CD14-positive monocyte (primary cell): ENCODE data around the gene RNASEH2A. TPM values are rescaled to one million over a fixed set of nuclear protein-coding genes. Genes with fewer than 3 reads are reported as not detected.

ENCODE experiments used
- DNase-seq, 3 donors: peaks; one replicate each; pipeline ENCODE4 v3.0.0-alpha.2; 2011 to 2022
- H2AFZ ChIP-seq: 2 replicates; pipeline ENCODE4 v1.6.0; 2012; ENCODE audit warnings: mild to moderate bottlenecking, low read depth, low read length, inconsistent platforms; ENCODE audit not compliant: insufficient read depth, poor library complexity, severe bottlenecking
- H3K27ac ChIP-seq, 2 donors: 1 replicate in 1 of 2; 2 replicates in 1 of 2; pipeline ENCODE4 v1.5.1; 2012 to 2013; ENCODE audit warnings: low read length in 2 of 2, control low read depth in 1 of 2, inconsistent platforms in 1 of 2, low read depth in 1 of 2, mild to moderate bottlenecking in 1 of 2
- H3K27me3 ChIP-seq, 2 donors: one replicate each; pipeline versions ENCODE4 v1.6.0 to v1.6.1; 2011 to 2013; ENCODE audit warnings: low read length in 2 of 2; ENCODE audit not compliant: control insufficient read depth in 2 of 2, insufficient read depth in 2 of 2
- H3K36me3 ChIP-seq, 2 donors: replicated peaks in 1 of 2; 1 replicate in 1 of 2; 2 replicates in 1 of 2; pipeline versions ENCODE4 v1.5.1 to v1.6.1; 2012 to 2013; ENCODE audit warnings: low read length in 2 of 2, control low read depth in 1 of 2, inconsistent platforms in 1 of 2, mild to moderate bottlenecking in 1 of 2; ENCODE audit not compliant: insufficient read depth in 2 of 2, control insufficient read depth in 1 of 2
- H3K4me1 ChIP-seq, 2 donors: 1 replicate in 1 of 2; 2 replicates in 1 of 2; pipeline versions ENCODE4 v1.5.1 to v1.6.1; 2012 to 2013; ENCODE audit warnings: low read length in 2 of 2, control low read depth in 1 of 2, inconsistent platforms in 1 of 2, mild to moderate bottlenecking in 1 of 2, moderate library complexity in 1 of 2; ENCODE audit not compliant: insufficient read depth in 2 of 2, control insufficient read depth in 1 of 2
- H3K4me2 ChIP-seq: replicated peaks from 2 replicates; pipeline ENCODE3; 2012; ENCODE audit warnings: low read length, moderate library complexity, mild to moderate bottlenecking; ENCODE audit not compliant: poor library complexity, severe bottlenecking; ENCODE audit errors: extremely low read depth
- H3K4me3 ChIP-seq, 3 experiments: fragments of 200-600 bp in 1 of 3; sonication (generic) in 1 of 3; replicated peaks in 1 of 3; 1 replicate in 2 of 3; 2 replicates in 1 of 3; pipeline ENCODE4 v1.5.1; 2011 to 2013; ENCODE audit warnings: low read length in 3 of 3, mild to moderate bottlenecking in 3 of 3, control low read depth in 2 of 3, low read depth in 2 of 3, inconsistent platforms in 1 of 3, moderate library complexity in 1 of 3
- H3K79me2 ChIP-seq: 2 replicates; pipeline ENCODE4 v1.6.0; 2012; ENCODE audit warnings: mild to moderate bottlenecking, control low read depth, inconsistent platforms, low read length, moderate library complexity; ENCODE audit not compliant: insufficient read depth
- H3K9ac ChIP-seq: 2 replicates; pipeline ENCODE4 v1.6.0; 2017; ENCODE audit warnings: low read length, mild to moderate bottlenecking; ENCODE audit not compliant: insufficient read depth, poor library complexity, severe bottlenecking
- H3K9me3 ChIP-seq, 2 donors: replicated peaks in 1 of 2; 1 replicate in 1 of 2; 2 replicates in 1 of 2; pipeline versions ENCODE4 v1.5.1 to v1.6.1; 2012 to 2013; ENCODE audit warnings: low read length in 2 of 2, control low read depth in 1 of 2; ENCODE audit not compliant: control insufficient read depth in 1 of 2, insufficient read depth in 1 of 2
- H4K20me1 ChIP-seq: 2 replicates; pipeline ENCODE4 v1.6.0; 2012; ENCODE audit warnings: mild to moderate bottlenecking, low read length, control low read depth, moderate library complexity; ENCODE audit not compliant: insufficient read depth
- H3K27ac Mint-ChIP-seq, 7 donors: one replicate each; pipeline ENCODE4 v1.8.0; 2020; ENCODE audit warnings: mild to moderate bottlenecking in 7 of 7, mixed read lengths in 7 of 7, moderate library complexity in 6 of 7, inconsistent platforms in 2 of 7
- H3K27me3 Mint-ChIP-seq, 3 donors: one replicate each; pipeline ENCODE4 v1.8.0; 2021 to 2022; ENCODE audit warnings: low read depth in 3 of 3, mild to moderate bottlenecking in 3 of 3, mixed read lengths in 3 of 3, moderate library complexity in 3 of 3, inconsistent platforms in 1 of 3
- H3K36me3 Mint-ChIP-seq, 2 donors: one replicate each; pipeline ENCODE4 v1.8.0; 2020; ENCODE audit warnings: mixed read lengths in 2 of 2, inconsistent platforms in 1 of 2, mild to moderate bottlenecking in 1 of 2
- H3K4me1 Mint-ChIP-seq: one replicate; pipeline ENCODE4 v1.8.0; 2020; ENCODE audit warnings: mild to moderate bottlenecking, mixed read lengths
- H3K4me3 Mint-ChIP-seq, 2 donors: one replicate each; pipeline ENCODE4 v1.8.0; 2020; ENCODE audit warnings: mild to moderate bottlenecking in 2 of 2, mixed read lengths in 2 of 2, moderate library complexity in 1 of 2
- H3K9me3 Mint-ChIP-seq, 7 donors: one replicate each; pipeline ENCODE4 v1.8.0; 2020 to 2022; ENCODE audit warnings: mixed read lengths in 7 of 7, mild to moderate bottlenecking in 6 of 7, moderate library complexity in 6 of 7, inconsistent platforms in 2 of 7
- CTCF ChIP-seq: fragments of 200-600 bp; IDR thresholded peaks from one replicate; pipeline ENCODE4 v1.8.0; 2022; ENCODE audit warnings: antibody characterized with exemption, mild to moderate bottlenecking
- WGBS: methylation state at CpG from one replicate; pipeline ENCODE4 v1.1.5; 2013; ENCODE audit warnings: missing lambda C conversion rate; ENCODE audit not compliant: insufficient coverage; 5-methylcytosine and 5-hydroxymethylcytosine counted together
- intact Hi-C, 2 donors: fragments of 100-400 bp; cut with micrococcal nuclease; formaldehyde crosslinking; loops; one replicate each; pipeline versions ENCODE4 v1.15.0 to v1.15.1; 2023
- polyA plus RNA-seq, 3 donors: library from polyadenylated mRNA; depleted of rRNA in 1 of 3; unstranded in 2 of 3; stranded (reverse) in 1 of 3; fragments of 300-500 nt in 2 of 3; fragments of >200 nt in 1 of 3; fragmentation: Illumina TruSeq in 2 of 3; gene quantifications; 1 replicate in 2 of 3; 2 replicates in 1 of 3; pipeline ENCODE4 v1.2.3, GENCODE V29; 2012 to 2021

The RNASEH2A gene
- polyA plus RNA-seq, 3 donors = 8.7 to 21.5 (median 15.2) TPM

GRCh38 chr19:12794971-12795381 lies 11.4 kb upstream of the RNASEH2A start:
- H3K79me2 ChIP-seq = peaks cover 48% of the 10 kb centered on the region
- 95% methylated on average over 6 of the region's 9 CpGs for WGBS
- peak overlapping the region; percentile 27 for H3K9ac ChIP-seq
- H2AFZ ChIP-seq = no peak overlapping the region
- peaks cover 35 to 38% of the 10 kb centered on the region in 2 donors for H3K4me1 ChIP-seq
- no peaks in the 10 kb centered on the region for H3K9me3 ChIP-seq
- H3K4me3 ChIP-seq = peak overlapping the region in 2 of 3 experiments; percentile 86 to 100
- peaks cover 46% of the 10 kb centered on the region for H4K20me1 ChIP-seq
- Mint-ChIP-seq H3K4me1 (peaks cover 31% of the 10 kb centered on the region), H3K27ac (peak overlapping the region; percentile 91 to 100 (median 95)), H3K9me3 (peaks cover 0 to 9% (median 0%) of the 10 kb centered on the region in 7 donors), H3K27me3 (peaks cover 0 to 4% (median 2%) of the 10 kb centered on the region in 3 donors), H3K36me3 (peaks cover 2 to 23% of the 10 kb centered on the region in 2 donors), H3K4me3 (peak overlapping the region; percentile 84 to 87)
- H3K4me2 ChIP-seq = peak overlapping the region; percentile 99
- peaks cover 0 to 1% of the 10 kb centered on the region in 2 donors for H3K27me3 ChIP-seq
- no peaks in the 10 kb centered on the region for H3K36me3 ChIP-seq
- peak overlapping the region; percentile 95 to 100 for H3K27ac ChIP-seq
- intact Hi-C loops = loop anchor here (2.0 to 10.0 kb wide), 7 partner anchors 16 to 357 kb away; partner anchors contain the start of genes CALR (in 1 of the 2), IER2 (in 1 of the 2), MAN2B1 (in 1 of the 2) and STX10 (in 1 of the 2)
- no peak for TF ChIP-seq CTCF
- peak in 1 of 3 donors; percentile 31 for DNase-seq

DNA sequence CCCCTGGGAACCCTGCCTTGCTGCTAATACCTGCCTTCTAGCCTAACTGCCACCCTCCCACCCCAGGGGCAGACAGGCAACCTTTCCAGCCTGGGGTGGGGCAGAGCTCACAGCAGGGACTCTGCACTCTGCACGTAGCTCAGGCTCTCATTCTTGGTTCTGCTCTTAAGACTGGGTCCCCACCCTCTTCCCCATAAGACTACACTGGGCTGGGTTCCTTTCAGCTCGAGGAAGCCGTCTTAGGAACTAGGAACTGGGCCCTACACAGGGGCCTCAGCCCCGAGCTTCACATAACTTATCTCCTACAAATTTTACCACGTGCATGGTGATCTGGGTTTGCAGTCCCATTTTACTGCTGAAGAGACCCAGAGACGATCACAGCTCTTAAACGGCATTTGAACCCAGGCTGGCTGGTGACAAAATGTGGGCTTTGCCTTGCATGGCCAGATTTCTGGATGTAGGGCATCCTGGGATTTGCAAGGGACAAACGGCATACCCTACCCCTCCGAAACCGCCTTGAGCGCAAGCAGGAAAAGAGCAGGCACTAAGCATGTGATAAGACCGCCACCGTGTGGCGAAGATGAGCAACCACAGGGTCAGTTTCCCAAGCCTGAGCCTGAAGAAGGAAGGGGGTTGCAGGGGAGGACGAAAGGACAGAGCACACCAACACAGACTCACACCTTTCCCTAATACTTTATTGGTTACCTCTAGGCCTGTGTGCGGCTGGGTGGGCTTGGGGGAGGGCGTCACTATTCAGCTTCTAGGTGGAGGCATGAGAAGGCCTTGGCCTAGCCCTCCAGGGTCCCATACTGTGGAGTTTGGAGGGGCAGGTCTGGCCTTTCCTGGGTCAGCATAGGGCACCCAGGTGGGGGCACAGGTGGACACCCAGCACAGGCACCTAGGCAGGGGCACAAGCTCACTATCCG lies 10.0 kb upstream of the RNASEH2A start:
- H3K4me3 ChIP-seq = peak overlapping the region; percentile 6 to 63 (median 31)
- DNase-seq = peak; percentile 80 to 84 (median 80)
- intact Hi-C loops = loop anchor here (1.0 to 10.0 kb wide), 6 partner anchors 19 to 298 kb away; no protein-coding TSS in a partner anchor
- H3K9me3 ChIP-seq = no peaks in the 10 kb centered on the region
- Mint-ChIP-seq H3K4me1 (peaks cover 34% of the 10 kb centered on the region), H3K27me3 (peaks cover 4 to 16% (median 11%) of the 10 kb centered on the region in 3 donors), H3K36me3 (peaks cover 5 to 27% of the 10 kb centered on the region in 2 donors), H3K9me3 (peaks cover 0 to 7% (median 5%) of the 10 kb centered on the region in 7 donors), H3K27ac (peak overlapping the region; percentile 93 to 100 (median 96)), H3K4me3 (peak overlapping the region; percentile 79 to 89)
- H3K79me2 ChIP-seq = peaks cover 38% of the 10 kb centered on the region
- peaks cover 45% of the 10 kb centered on the region for H4K20me1 ChIP-seq
- H3K4me1 ChIP-seq = peaks cover 36 to 43% of the 10 kb centered on the region in 2 donors
- peak overlapping the region; percentile 71 to 82 for H3K27ac ChIP-seq
- H3K27me3 ChIP-seq = peaks cover 0 to 15% of the 10 kb centered on the region in 2 donors
- H2AFZ ChIP-seq = no peak overlapping the region
- TF ChIP-seq CTCF = peak; percentile 95
- 14% methylated on average over 9 of the region's 18 CpGs for WGBS
- peak overlapping the region; percentile 73 for H3K4me2 ChIP-seq
- H3K36me3 ChIP-seq = no peaks in the 10 kb centered on the region
- H3K9ac ChIP-seq = peak overlapping the region; percentile 15
